Measurements from ENCODE around the gene MACROD2. TPM values are rescaled to one million over a fixed set of nuclear protein-coding genes. Genes with fewer than 3 reads are reported as not detected.

Gene MACROD2
- total RNA-seq, 1 experiment from 2014 or later: 1.6 TPM

DNA sequence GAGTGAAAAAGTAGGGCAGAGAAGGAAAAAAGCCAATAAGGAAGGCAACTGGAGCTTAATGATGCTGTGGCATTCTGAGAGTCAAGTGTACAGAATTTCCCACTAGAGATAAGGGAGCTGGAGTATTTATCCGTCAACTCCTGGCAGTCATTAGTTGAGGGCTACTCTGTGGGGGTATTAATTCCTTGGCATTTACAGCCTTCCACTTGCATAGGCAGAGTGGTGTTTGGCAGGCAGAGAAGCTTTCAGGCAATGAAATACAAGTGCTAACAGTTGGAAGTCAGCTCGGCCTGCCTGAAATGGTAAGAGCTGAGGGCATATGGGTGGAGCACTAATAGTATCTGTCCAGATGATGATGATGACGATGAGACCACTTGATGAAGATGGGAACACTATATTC, 549.4 kb downstream of the MACROD2 start:
- Histone ChIP-seq H3K4me1 (ENCODE audit: insufficient read depth, low read length) (no peaks in the 10 kb centered on the region), H3T11ph (ENCODE audit: low read length) (no peak overlapping the region), H2AK5ac (ENCODE audit: insufficient read length, low read length) (no peak overlapping the region), H3K56ac (ENCODE audit: insufficient read length, low read depth, low read length) (no peak overlapping the region), H4K8ac (replicated peaks; ENCODE audit: insufficient read length, low read depth, low read length) (no peak overlapping the region), H3K4ac (ENCODE audit: low read depth, low read length) (no peak overlapping the region), H2BK5ac (ENCODE audit: insufficient read length, low read length) (no peak overlapping the region), H3K27ac (ENCODE audit: insufficient read length, low read depth, low read length) (no peak overlapping the region), H3K4me2 (ENCODE audit: insufficient read depth, insufficient read length, low read length) (no peak overlapping the region), H2BK12ac (ENCODE audit: insufficient read length, low read depth, low read length) (no peak overlapping the region), H3K14ac (ENCODE audit: insufficient read depth, low read length) (no peak overlapping the region), H4K20me1 (ENCODE audit: control insufficient read depth, insufficient read depth, insufficient read length) (no peaks in the 10 kb centered on the region), H3K79me2 (ENCODE audit: insufficient read depth, low read length) (no peaks in the 10 kb centered on the region; the same call in 1 of the 2 replicates), H4K5ac (ENCODE audit: insufficient read length, low read depth, low read length) (no peak overlapping the region), H3K18ac (ENCODE audit: insufficient read length, low read depth, low read length) (no peak overlapping the region), H2BK15ac (ENCODE audit: low read depth, low read length) (no peak overlapping the region), H2BK120ac (ENCODE audit: low read depth, low read length, poor library complexity, severe bottlenecking) (no peak overlapping the region), H3K23me2 (ENCODE audit: insufficient read length, low read depth, low read length, poor library complexity, severe bottlenecking) (no peaks in the 10 kb centered on the region), H3K9ac (ENCODE audit: extremely low read depth, insufficient read length, low read length) (no peak overlapping the region), H4K91ac (ENCODE audit: insufficient read length, low read depth, low read length) (no peak overlapping the region), H2AFZ (ENCODE audit: low read length) (no peak overlapping the region), H3K23ac (ENCODE audit: insufficient read length, low read depth, low read length) (no peak overlapping the region), H2BK20ac (ENCODE audit: low read depth, low read length, poor library complexity, severe bottlenecking) (no peak overlapping the region), H3K9me3 (ENCODE audit: control insufficient read depth, low read depth, low read length) (no peaks in the 10 kb centered on the region), H3K79me1 (ENCODE audit: insufficient read depth, low read depth, low read length, poor library complexity, severe bottlenecking) (no peaks in the 10 kb centered on the region), H3K27me3 (ENCODE audit: insufficient read depth, low read length) (no peaks in the 10 kb centered on the region)
- Mint-ChIP-seq H3K27ac (no peak overlapping the region), H3K4me1 (no peaks in the 10 kb centered on the region), H3K36me3 (ENCODE audit: insufficient read depth in 1 of 3, low read depth in 3 of 3) (no peaks in the 10 kb centered on the region), H3K27me3 (ENCODE audit: low read depth) (no peaks in the 10 kb centered on the region), H3K4me3 (no peak overlapping the region), H3K9me3 (no peaks in the 10 kb centered on the region)
- WGBS (ENCODE audit: extremely low coverage, insufficient read length, low lambda C conversion rate): no CpG with 5 or more reads among the region's 3 CpGs
- TF ChIP-seq, protein P1, sequence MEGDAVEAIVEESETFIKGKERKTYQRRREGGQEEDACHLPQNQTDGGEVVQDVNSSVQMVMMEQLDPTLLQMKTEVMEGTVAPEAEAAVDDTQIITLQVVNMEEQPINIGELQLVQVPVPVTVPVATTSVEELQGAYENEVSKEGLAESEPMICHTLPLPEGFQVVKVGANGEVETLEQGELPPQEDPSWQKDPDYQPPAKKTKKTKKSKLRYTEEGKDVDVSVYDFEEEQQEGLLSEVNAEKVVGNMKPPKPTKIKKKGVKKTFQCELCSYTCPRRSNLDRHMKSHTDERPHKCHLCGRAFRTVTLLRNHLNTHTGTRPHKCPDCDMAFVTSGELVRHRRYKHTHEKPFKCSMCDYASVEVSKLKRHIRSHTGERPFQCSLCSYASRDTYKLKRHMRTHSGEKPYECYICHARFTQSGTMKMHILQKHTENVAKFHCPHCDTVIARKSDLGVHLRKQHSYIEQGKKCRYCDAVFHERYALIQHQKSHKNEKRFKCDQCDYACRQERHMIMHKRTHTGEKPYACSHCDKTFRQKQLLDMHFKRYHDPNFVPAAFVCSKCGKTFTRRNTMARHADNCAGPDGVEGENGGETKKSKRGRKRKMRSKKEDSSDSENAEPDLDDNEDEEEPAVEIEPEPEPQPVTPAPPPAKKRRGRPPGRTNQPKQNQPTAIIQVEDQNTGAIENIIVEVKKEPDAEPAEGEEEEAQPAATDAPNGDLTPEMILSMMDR (conservative IDR thresholded peaks at IDR 0.05): no peak
- DNase-seq: no peak

Measured in H9 (cell line).